ENCODE results near the gene PCSK5.

GRCh38 chr9:76092572-76092971 lies 202.1 kb downstream of the PCSK5 start:
- TF ChIP-seq POLR2A (IDR thresholded peaks at IDR 0.05; ENCODE audit: low read depth, low read length): no peak
- TF ChIP-seq, protein P1, sequence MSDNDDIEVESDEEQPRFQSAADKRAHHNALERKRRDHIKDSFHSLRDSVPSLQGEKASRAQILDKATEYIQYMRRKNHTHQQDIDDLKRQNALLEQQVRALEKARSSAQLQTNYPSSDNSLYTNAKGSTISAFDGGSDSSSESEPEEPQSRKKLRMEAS (IDR thresholded peaks at IDR 0.05; ENCODE audit: insufficient read depth, insufficient read length): no peak
